ENCODE data around the gene AACS. TPM values are rescaled to one million over a fixed set of nuclear protein-coding genes. Genes with fewer than 3 reads are reported as not detected.

Gene AACS
- total RNA-seq, 1 experiment from 2014 or later, result 46.8 TPM

DNA sequence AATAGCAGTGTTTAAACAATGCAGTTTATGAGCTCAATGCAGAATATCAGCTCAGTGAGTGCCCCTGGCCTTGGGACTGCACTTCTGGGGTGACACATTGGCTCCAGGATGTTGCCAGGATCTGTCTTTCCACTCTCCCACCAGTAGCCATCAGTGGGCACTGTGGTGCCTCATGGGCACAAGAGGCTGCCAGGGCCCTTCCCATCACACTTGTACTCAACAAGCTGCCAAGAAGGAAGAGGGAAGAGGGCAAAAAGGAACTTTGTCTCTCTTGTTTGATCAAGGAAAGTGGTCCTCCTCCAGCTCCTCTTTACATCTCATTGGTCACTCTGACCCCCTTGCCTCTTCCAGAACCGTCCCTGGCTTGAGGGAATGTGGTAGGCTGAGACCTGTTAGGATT is 115.9 kb downstream of the AACS start:
- peaks cover 66% of the 10 kb centered on the region for H3K27me3 ChIP-seq (ENCODE audit: insufficient read depth, low read depth)
- CTCF ChIA-PET, result no interaction called here

DNA sequence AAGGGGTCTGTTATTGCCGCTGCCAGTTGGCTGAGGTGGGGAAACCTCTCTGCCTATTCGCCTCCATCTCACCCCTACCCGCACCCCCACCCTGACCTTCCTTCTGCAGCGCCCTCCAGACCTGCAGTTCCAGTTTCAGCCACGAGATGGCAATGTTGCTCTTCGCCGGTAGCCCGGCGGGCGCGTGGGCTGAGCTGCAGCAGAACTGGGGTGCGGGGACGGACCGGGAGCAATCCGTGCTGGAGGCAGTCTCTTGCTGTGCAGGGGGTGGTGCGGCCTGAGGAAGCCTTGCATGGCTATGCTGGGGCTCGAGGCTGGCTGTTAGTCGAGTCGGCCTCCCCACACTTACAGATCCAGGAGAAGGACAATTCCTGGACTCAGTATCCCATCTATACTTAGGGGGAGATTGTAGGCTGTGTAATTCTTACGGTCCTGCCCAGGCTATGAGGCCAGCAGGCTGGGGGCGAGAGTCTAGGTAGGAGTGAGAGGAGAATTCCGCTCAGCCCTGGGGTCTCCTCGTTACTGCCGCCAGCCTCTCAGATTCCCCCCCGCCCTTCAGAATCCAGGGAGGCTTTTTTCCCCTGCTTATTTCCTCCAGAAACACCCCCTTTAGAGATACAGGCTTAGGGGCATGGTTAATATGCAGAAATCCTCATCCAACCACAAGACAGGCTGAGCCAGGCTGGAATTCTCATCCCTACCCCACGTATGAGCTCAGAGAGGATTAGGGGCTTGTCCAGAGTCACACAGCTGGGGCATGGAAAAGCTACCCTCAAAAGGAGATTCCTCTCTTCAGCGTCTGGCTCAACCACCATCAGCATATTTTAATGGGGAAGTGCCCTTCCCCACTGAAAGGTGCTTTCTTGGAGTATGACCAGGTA is 118.2 kb downstream of the AACS start:
- peaks cover 61% of the 10 kb centered on the region for H3K27me3 ChIP-seq (ENCODE audit: insufficient read depth, low read depth)

More for the DNA sequence above, 115.9 kb downstream of the AACS start:
- DNase-seq, result no peak
- H2AFZ ChIP-seq, result no peak overlapping the region
- intact Hi-C loops (cut with micrococcal nuclease; ENCODE audit: unreplicated experiment), result loop anchor here (5.0 to 10.0 kb wide), 2 partner anchors 221 to 276 kb away; no protein-coding TSS in a partner anchor
- no TSS peak for BruUV-seq (replicated peaks)
- no peaks in the 10 kb centered on the region for H3K4me1 ChIP-seq (replicated peaks; ENCODE audit: insufficient read depth)
- TF ChIP-seq, protein P1, sequence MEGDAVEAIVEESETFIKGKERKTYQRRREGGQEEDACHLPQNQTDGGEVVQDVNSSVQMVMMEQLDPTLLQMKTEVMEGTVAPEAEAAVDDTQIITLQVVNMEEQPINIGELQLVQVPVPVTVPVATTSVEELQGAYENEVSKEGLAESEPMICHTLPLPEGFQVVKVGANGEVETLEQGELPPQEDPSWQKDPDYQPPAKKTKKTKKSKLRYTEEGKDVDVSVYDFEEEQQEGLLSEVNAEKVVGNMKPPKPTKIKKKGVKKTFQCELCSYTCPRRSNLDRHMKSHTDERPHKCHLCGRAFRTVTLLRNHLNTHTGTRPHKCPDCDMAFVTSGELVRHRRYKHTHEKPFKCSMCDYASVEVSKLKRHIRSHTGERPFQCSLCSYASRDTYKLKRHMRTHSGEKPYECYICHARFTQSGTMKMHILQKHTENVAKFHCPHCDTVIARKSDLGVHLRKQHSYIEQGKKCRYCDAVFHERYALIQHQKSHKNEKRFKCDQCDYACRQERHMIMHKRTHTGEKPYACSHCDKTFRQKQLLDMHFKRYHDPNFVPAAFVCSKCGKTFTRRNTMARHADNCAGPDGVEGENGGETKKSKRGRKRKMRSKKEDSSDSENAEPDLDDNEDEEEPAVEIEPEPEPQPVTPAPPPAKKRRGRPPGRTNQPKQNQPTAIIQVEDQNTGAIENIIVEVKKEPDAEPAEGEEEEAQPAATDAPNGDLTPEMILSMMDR (conservative IDR thresholded peaks at IDR 0.05), result no peak
- no peak for TF ChIP-seq EZH2 (IDR thresholded peaks at IDR 0.05; ENCODE audit: low read depth)
- H4K20me1 ChIP-seq (ENCODE audit: insufficient read depth), result no peaks in the 10 kb centered on the region
- no peaks in the 10 kb centered on the region for H3F3A ChIP-seq (ENCODE audit: insufficient read depth, low read depth)
- H3K79me2 ChIP-seq (ENCODE audit: low read depth), result no peaks in the 10 kb centered on the region
- H3K4me3 ChIP-seq, result no peak overlapping the region
- H3K9me2 ChIP-seq (ENCODE audit: insufficient read depth), result no peaks in the 10 kb centered on the region
- POLR2A ChIA-PET (ENCODE audit: unreplicated experiment), result no interaction called here
- H3K4me2 ChIP-seq, result no peak overlapping the region
- no peaks in the 10 kb centered on the region for H3K9me3 ChIP-seq (ENCODE audit: insufficient read depth, low read depth)
- H3K36me3 ChIP-seq (ENCODE audit: low read depth), result no peaks in the 10 kb centered on the region
- H3K27ac ChIP-seq, result no peak overlapping the region

DNA sequence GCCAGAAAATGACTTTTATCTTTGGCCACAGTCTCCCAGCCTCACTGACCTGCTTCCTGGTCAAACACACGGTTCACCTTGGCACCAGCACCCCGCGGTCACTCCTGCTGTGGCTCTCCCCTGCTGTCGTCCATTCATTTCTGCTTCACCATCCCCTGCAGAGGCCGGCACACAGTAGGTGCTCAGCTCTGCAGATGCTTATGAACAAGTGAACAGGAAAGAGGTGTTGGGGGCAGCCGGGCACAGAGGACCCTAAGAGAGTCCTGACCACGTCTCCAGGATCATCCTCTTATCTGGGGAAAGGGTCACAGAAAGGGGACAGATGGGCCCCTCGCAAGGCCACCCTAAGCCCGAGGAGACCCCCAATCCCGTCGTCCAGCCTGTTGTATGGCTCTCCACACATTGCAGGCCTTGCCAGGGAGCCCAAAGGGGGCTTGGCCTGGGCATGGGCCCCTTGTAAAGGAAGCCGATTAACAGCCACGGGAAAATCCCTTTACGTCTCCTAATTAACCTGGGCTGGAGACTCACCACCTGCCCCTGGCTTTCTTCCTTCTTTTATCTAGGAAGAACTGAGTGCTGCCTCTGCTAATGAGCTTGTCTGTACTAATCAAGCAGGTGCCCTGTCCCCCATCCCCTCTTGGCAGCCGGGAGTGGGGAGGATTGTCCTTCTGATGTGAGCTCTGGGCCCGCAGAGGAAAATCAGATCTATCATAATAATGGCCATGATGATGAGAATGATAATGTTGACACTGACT is 119.2 kb downstream of the AACS start:
- DNase-seq, result no peak
- TF ChIP-seq EZH2 (IDR thresholded peaks at IDR 0.05; ENCODE audit: low read depth), result no peak
- TF ChIP-seq, protein P1 (conservative IDR thresholded peaks at IDR 0.05), result no peak
- H3K9me2 ChIP-seq (ENCODE audit: insufficient read depth), result no peaks in the 10 kb centered on the region
- H3K36me3 ChIP-seq (ENCODE audit: low read depth), result no peaks in the 10 kb centered on the region
- no peak overlapping the region for H2AFZ ChIP-seq
- H3F3A ChIP-seq (ENCODE audit: insufficient read depth, low read depth), result no peaks in the 10 kb centered on the region
- H3K4me2 ChIP-seq, result no peak overlapping the region
- CTCF ChIA-PET, result no interaction called here
- H3K9me3 ChIP-seq (ENCODE audit: insufficient read depth, low read depth), result no peaks in the 10 kb centered on the region
- H3K27ac ChIP-seq, result no peak overlapping the region
- peaks cover 60% of the 10 kb centered on the region for H3K27me3 ChIP-seq (ENCODE audit: insufficient read depth, low read depth)
- no peaks in the 10 kb centered on the region for H3K79me2 ChIP-seq (ENCODE audit: low read depth)
- intact Hi-C loops (cut with micrococcal nuclease; ENCODE audit: unreplicated experiment), result loop anchor here (5.0 to 10.0 kb wide), 2 partner anchors 218 to 280 kb away; no protein-coding TSS in a partner anchor
- POLR2A ChIA-PET (ENCODE audit: unreplicated experiment), result no interaction called here
- no peak overlapping the region for H3K4me3 ChIP-seq
- no peaks in the 10 kb centered on the region for H3K4me1 ChIP-seq (replicated peaks; ENCODE audit: insufficient read depth)
- no peaks in the 10 kb centered on the region for H4K20me1 ChIP-seq (ENCODE audit: insufficient read depth)
- no TSS peak for BruUV-seq (replicated peaks)

More for the DNA sequence above, 118.2 kb downstream of the AACS start:
- Histone ChIP-seq H2AFZ (no peak overlapping the region), H3K4me3 (no peak overlapping the region), H3F3A (ENCODE audit: insufficient read depth, low read depth) (no peaks in the 10 kb centered on the region), H3K27ac (no peak overlapping the region), H3K4me2 (peak overlapping the region; percentile 62), H3K36me3 (ENCODE audit: low read depth) (no peaks in the 10 kb centered on the region), H3K9me2 (ENCODE audit: insufficient read depth) (no peaks in the 10 kb centered on the region), H3K4me1 (replicated peaks; ENCODE audit: insufficient read depth) (no peaks in the 10 kb centered on the region), H4K20me1 (ENCODE audit: insufficient read depth) (no peaks in the 10 kb centered on the region), H3K9me3 (ENCODE audit: insufficient read depth, low read depth) (no peaks in the 10 kb centered on the region), H3K79me2 (ENCODE audit: low read depth) (no peaks in the 10 kb centered on the region)
- no TSS peak for BruUV-seq (replicated peaks)
- ChIA-PET CTCF (interaction anchor here (0.6 kb wide), 1 partner anchor 1790 kb away, joined by 3 read pairs; no protein-coding TSS in a partner anchor), POLR2A (ENCODE audit: unreplicated experiment) (no interaction called here)
- peak; percentile 59 to 74 for DNase-seq
- intact Hi-C loops (cut with micrococcal nuclease; ENCODE audit: unreplicated experiment), result loop anchor here (5.0 to 10.0 kb wide), 2 partner anchors 219 to 279 kb away; no protein-coding TSS in a partner anchor
- no peak for TF ChIP-seq EZH2 (IDR thresholded peaks at IDR 0.05; ENCODE audit: low read depth)
- TF ChIP-seq, protein P1 (conservative IDR thresholded peaks at IDR 0.05), result peak; percentile 98
